GM19351 (cell line): ENCODE data around the gene HSF4.

Experiments used
- ATAC-seq: cut with Tn5 transposase; IDR thresholded peaks from one replicate; pipeline ENCODE4 v1.9.1; 2021; ENCODE audit warnings: mild to moderate bottlenecking, moderate library complexity; ENCODE audit not compliant: unreplicated experiment

Gene HSF4

GRCh38 chr16:67216612-67217490 lies 52.3 kb downstream of the HSF4 start:
- no peak for ATAC-seq
